ELF-1 (cell line): Measurements from ENCODE around the gene ADK.

Experiments
- DNase-seq: peaks from one replicate; pipeline ENCODE4 v3.0.0-alpha.2; 2016; ENCODE audit warnings: low read depth, low spot score

ADK gene

DNA sequence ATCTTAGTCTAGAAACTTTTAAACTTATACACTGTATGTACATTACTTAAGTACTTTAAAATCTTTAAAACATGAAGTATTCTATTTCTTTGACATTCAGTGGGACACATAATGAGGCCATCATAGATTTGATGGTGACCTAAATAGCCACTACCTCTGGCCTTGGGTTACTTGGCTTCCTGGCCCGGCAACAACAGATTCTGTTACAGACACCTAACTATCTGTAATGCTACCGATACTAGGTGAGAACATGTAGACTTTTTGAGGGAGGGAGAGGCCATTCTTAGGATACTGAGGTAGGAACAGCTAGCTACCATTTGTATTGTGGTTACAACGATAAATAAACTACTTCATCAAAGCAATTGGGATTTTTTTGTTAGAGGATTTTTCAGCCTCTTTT, 520.7 kb downstream of the ADK start:
- no peak for DNase-seq

DNA sequence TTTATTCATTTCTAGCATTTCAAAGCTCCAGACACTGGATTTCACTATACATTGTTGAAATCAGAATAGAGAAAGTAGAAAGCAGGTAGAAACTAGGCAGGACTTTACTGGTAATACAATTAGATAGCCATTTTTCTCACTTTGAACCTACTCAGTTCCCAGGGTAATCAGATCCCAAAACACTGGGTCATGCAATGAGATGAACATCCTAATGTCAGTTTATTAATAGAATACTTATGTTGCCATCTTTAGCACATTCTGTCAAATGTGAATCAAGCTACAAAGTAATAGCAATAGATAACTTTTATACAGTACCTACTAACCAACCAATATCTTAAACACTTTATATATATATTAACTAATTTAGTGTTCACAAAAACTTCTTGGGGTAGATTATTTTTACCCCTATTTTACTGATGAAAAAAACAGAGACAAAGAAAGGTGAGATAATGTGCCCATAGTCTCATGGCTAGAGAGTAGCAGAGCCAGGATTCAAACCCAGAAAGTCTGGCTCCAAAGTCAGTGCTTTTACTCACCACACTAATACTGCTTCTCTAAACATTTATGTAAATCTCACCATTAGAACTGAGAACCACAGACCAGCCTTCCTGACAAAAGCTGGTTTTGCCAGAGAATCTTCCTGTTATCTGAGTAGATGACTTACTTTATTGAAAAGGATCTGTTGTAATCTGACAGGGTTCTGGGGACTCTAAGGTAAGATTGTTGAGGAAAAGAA, 521.6 kb downstream of the ADK start:
- DNase-seq: no peak

DNA sequence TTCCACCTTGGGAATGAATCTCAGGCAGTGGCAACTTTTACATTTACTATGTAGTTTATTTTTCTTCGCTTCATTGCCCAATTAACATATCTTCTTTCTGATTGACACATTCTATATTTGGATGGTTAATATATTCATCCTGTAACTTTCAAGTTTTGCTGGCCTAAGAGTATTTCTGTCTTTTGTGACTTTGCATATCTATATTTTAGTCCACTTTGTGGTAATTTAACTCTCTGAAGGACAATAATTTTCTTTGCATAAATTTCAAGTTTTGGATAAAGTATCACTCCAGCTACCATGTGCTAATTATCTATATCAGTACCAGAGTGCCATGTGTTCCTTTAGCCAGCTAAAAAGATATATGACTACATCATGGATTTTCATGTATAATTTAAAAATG, 523.9 kb downstream of the ADK start:
- DNase-seq: no peak

GRCh38 chr10:74675484-74675883, 524.5 kb downstream of the ADK start:
- no peak for DNase-seq

DNA sequence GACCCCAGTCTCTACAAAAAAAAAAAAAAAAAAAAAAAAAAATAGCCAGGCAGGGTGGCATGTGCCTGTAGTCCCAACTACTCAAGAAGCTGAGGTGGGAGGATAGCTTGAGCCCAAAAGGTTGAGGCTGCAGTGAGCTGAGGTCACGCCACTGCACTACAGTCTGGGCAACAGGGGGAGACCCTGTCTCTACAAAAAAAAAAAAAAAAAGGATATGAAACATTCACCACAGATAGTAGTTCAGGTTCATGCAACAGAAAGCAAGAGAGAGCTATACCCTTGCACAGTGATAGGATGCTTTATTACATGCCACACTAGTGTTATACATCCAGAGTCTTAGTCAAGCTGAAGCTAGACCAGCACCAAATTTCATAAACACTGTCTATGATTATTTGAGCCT, 526.9 kb downstream of the ADK start:
- no peak for DNase-seq

- no peak for DNase-seq
Measured at GRCh38 chr10:74681917-74682627, 531.1 kb downstream of the ADK start.

- DNase-seq: no peak
Measured at GRCh38 chr10:74683067-74683466, 532.0 kb downstream of the ADK start.

DNA sequence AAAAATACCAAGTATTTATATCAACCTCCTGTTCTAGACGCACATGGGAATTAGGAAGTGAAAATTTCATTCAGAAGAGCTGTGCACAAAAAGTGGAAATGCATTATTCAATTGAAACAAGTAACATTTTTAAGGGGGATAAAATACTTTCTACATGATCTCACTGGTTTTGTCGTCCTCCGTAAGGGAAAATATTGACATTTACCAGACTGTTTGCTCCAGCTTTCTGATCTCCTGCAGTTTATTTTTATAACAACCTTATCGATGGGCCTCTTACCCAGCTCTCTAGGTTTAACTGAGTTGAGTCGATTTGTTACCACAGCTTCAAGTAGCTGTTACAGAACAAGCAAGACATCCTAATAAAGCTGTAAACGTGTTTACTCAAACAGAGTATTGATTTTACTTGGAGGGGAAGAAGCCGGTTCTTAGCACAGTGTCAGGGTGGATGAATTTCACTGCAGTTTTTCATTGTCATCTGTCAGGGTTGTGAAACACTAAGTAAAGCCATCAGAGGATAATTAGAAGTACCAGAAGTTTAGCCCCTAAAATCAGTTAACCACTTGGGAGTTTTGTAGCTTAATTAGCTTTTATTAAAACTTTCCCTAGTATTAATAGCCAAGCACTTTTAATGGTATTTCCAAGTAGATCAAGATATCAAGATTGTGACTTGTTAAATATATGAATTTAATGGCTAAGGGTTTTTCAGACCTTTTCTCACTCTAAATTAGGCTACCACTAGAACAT, 532.8 kb downstream of the ADK start:
- DNase-seq: no peak

DNA sequence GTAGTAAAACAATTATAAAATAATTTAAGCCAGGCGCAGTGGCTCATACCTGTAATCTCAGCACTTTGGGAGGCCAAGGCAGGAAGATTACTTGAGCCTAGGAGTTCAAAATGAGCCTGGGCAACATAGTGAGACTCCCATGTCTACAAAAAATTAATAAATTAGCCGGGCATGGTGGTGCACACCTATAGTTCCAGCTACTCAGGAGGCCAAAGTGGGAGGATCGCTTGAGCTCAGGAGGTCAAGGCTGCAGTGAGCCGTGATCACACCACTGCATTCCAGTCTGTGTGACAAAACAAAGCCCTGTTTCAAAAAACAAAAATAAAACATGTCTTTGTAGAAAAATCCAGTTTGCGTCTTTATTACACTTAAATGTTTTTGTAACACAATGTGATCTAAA, 533.4 kb downstream of the ADK start:
- no peak for DNase-seq

DNA sequence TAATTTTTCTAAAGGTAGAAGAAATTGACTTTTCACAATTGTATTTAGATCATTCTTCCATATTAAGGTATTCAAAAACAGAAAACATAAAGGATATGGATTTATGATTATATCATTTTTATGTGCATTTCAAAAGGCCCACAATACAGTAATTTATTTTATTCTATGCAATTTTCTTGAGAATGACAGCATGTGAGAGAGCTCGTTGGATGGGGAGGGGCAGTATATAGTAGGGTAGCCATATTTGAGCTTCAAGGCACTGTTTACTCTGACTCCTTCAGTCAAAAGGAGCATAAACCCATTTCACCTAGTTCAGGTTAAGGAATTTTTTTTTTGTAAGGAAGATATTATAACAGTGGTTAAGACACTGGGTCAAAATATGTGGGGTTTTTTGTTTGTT, 534.5 kb downstream of the ADK start:
- DNase-seq: no peak

DNA sequence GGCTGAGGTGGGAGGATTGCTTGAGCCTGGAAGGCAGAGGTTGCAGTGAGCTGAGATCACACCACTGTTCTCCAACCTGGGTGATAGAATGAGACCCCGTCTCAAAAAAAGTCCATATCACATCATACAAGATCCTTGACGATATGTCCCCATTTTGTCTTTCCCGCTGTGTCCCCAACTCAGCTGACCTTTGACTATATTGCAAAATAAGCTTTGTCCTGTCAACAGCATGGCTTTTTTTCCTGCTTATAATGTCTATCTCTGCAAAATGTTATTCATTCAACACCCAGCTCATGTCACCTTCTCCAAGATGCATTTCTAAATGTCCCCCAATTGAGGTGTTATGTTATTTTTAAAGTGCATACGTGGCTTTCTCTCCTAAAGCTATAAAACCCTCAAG, 539.4 kb downstream of the ADK start:
- no peak for DNase-seq

DNA sequence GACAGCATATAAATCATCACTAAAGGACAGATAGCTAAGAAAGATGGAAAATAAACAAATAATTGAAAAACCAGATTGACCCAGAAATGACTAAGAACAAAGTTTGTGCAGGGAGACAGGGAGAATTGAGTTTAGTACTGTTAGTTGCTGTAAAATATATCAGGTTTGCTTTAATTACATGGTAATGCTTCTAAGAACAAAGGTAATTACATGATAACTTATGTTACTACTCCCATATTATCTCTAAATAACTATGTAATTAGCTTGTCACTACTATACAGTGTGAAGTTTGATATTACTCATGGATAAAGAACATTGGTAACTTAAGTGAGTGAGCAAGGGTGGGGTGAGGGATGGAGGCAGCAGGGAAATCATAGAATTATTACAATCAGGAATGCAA, 540.1 kb downstream of the ADK start:
- DNase-seq: no peak

DNA sequence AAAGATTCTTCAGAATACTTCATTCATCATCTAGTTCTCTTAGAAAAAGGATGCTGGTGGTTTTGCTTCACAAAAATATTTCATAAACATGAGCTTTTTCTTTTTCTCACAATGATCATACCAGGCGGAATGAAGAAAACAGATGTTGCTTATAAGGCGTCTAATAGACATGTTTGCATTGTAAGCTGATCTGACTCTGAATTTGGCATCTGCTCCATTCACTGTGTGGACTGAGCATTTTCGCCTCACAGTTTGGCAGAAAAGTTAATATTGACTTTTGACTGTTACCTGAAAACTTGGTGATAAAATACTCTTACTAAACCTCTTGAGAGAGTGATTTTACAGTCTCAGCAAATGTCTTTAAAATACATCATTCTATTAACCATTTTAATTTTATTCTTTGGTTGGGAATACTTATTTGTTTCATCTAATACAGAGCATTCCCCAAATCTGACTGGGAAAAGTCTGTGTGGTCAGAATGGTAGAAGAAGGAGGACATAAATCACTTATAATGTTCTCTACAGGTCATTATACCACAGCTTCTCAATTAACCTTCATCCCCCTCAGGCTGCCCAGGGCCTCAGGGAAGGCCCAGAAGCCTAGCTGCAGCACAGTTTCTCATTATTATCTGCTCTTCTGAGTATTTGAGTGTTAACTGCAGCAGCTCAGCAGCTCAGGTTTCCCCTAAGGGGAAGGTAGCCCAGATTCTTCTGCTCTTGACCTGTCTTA, 553.8 kb downstream of the ADK start:
- no peak for DNase-seq

DNA sequence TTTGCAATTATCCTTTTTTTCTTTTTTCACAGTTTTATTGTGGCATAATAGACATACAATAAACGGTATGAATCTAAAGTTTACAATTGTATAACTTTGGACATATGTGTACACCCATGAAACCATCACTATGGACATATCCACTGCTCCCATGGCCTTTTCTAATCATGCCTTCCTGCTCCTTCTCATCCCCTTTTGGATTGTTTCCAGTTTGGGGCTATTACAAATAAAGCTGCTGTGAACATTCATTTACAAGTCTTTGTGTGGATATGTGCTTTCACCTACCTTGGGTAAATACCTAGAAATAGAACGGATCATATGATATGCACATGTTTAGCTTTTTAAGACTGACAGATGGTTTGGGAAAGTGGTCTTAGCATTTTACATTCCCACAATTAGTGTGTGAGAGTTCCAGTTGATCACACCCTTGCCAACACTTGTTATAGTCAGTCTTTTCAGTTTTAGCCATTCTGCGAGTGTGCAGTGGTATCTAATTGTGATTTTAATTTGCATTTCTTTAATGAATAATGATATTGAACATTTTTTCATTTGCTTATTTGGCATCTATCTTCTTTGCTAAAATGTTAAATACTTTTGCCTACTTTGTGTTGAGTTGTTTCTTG, 554.4 kb downstream of the ADK start:
- DNase-seq: no peak

GRCh38 chr10:74706966-74707365, 555.9 kb downstream of the ADK start:
- no peak for DNase-seq

DNA sequence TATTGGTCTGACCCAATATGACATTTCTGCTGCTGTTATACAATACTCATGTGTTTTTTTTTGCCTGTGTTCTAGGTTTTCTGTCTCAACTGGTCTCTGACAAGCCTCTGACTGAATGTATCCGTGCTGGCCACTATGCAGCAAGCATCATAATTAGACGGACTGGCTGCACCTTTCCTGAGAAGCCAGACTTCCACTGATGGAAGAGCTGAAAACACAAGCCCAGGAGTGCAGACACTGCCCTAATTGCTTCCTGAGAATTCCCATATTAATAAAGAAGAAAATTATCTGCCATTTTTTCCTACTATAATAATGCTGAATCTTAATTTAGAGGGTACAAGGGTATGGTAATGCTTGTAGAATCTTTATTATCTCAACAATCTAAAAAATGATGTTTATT, 557.2 kb downstream of the ADK start:
- no peak for DNase-seq

DNA sequence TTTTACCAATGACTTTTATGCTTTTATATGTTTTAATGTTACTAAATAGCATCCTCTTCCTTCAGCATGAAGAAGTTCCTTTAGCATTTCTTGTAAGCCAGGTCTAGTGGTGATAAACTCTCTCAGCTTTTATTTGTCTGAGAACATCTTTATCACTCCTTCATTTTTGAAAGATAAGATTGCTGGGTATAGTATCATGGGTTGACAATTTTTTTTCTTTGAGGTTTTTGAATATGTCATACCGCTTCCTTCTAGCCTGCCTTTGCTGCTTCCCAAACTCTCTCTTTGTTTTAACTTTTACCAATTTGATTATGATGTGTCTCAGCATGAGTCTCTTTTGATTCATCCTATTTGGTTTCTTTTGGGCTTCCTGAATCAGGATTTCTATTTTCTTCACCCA, 567.2 kb downstream of the ADK start:
- no peak for DNase-seq

DNA sequence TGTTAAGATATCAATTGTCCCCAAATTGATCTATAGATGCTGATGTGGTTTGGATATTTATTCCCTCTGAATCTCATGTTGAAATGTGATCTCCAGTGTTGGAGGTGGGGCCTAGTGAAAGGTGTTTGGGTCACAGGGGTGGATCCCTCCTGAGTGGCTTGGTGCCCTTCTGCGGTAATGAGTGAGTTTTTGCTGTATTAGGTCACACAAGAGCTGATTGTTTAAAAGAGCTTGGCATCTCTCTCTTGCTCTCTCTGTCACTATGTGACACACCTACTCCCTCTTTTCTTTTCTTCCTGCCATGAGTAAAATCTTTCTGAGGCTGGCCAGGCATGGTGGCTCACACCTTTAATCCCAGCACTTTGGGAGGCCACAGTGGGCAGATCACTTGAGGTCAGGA, 577.2 kb downstream of the ADK start:
- DNase-seq: no peak

DNA sequence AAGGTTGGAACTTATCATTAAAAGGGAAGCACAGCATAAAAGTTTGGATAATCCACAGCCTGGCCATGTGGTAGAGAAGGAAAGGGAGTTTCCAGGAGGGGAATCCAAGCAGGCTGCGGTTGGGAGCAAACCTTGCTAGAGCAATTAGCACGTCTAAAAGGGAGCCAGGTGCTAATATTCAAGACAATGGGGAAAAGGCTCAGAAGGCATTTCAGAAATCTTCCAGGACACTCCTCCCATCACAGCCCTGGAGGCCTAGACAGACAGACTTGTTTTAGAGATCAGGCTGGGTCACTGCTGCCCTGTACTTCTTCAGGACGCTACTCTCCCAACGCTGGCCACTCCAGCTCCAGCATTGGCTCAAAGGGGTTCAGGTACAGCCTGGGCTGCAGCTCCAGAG, 579.2 kb downstream of the ADK start:
- DNase-seq: peak; percentile 80

DNA sequence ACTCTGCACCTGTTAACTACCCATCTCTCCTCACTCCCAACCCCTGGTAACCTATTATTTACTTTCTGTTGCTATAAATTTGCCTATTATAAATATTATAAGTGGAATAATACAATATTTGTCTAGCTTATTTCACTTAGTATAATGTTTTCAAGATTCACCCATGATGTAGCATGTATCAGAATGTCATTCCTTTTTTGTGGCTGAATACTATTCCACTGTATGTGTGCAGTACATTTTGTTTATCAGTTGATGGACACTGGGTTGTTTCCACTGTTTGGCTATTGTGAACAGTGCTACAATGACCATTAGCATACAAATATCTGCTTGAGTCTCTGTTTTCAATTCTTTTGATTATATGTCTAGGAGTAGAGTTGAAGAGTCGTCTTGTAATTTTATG, 582.6 kb downstream of the ADK start:
- DNase-seq: no peak

- no peak for DNase-seq
Measured at GRCh38 chr10:74736029-74736428, 585.0 kb downstream of the ADK start.

- no peak for DNase-seq
Measured at GRCh38 chr10:74738052-74738451, 587.0 kb downstream of the ADK start.
